Activated T-cell treated with anti-CD3 and anti-CD28 coated beads for 4 hours (primary cell): Measurements from ENCODE around the gene KCNC1.

Source experiments
- DNase-seq: peaks from one replicate; pipeline ENCODE4 v3.0.0-alpha.2; 2020

KCNC1 gene

GRCh38 chr11:17760102-17761029, 25.8 kb downstream of the KCNC1 start:
- DNase-seq = no peak

- no peak for DNase-seq
Measured at GRCh38 chr11:17762309-17762974, 27.9 kb downstream of the KCNC1 start.

DNA sequence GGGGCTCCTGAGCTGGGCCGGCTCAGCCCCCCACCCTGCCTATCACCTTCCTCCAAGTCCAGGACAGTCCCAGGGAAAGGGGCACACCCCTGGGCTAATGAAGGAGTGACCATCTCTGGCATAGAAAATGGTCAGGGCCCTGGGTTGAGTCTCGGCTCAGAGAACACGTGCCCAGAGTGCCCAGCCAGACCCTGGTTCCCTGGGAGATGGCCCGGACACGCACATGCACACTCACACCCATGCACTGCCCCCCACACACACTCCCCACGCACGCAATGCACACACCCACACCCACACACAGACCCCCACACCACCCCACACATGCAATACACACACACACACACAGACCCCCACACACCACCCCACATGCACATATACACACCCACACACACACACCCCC, 28.7 kb downstream of the KCNC1 start:
- no peak for DNase-seq

DNA sequence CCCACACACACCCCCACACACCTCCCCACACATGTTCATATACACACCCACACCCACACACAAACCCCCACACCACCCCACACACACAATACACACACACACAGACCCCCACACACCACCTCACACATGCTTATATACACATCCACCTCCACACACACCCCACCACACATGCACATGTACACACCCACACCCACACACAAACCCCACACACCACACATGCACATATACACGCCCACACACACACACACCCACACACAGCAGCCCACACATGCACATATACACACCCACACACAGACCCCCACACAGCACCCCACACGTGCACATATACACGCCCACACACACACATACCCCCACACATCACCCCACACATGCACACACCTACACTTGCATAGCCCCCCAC, 29.1 kb downstream of the KCNC1 start:
- DNase-seq = no peak

DNA sequence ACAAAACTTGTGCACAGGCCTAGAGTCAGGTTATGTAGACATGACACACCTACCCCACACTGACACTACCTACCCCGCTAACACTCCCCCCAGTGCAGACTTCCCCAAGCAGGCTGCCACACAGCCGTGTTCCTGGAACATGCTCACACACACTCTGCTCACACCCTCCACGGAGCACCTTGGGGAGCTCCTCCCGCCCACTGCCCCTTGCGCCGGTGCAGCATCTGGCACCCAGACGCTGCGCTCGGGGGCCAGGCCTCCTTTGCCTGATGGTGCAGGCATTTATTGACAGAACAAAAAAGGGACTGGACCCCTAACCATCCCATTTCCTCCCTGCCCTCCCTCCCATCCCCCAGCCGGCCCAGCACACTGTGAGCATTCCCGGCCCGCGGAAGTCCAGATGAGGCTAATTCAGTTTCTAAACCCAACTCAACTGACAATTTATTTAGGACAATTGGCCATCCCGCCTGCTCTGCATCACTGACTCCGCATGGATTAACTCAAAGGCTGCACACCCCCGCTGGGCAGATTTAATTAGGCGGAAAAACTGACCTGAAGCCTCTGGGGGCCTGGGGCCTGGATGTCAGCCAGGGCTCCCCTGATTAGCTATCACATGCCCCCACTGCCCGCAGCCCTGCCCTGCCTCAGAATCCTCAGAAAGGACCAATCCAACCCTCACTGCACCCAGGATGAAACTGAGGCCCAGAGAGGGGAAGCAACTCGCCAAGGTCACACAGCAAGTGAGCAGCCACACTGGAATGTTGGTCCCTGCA, 30.1 kb downstream of the KCNC1 start:
- no peak for DNase-seq

DNA sequence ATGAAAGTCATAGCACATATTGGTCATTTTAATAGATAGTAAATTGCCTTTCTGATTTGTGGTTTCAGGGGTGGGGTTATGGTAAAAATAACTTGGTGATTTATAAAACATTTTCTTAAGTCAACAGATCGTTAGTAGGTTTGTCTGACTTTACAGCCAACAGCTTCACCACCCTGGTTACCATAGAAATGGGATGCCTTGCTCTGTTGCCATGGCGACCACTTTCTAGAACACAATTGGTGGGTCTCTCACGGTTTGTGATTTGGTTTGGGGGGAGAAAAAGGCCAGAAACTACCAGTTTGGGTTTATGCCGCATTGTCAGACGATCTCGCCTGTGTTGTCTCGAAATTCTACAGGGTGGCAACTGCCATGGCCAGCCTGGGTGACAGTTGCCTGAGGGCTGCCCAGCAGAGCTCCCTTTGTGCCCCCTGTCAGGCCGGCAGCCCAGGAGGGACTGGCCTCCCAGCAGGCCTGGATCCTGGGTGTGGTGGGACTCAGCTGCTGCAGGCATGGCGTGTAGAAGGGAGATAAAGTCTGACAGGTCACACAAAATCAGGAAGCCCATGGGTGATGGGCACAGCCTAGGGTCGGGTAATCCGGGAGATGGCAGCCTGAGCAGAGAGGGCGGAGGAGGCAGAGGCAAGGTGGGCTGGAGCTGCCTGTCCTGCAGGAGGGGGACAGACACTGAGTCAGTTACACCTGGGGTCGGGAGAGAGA, 30.9 kb downstream of the KCNC1 start:
- no peak for DNase-seq

GRCh38 chr11:17766073-17766359, 31.4 kb downstream of the KCNC1 start:
- DNase-seq = no peak

DNA sequence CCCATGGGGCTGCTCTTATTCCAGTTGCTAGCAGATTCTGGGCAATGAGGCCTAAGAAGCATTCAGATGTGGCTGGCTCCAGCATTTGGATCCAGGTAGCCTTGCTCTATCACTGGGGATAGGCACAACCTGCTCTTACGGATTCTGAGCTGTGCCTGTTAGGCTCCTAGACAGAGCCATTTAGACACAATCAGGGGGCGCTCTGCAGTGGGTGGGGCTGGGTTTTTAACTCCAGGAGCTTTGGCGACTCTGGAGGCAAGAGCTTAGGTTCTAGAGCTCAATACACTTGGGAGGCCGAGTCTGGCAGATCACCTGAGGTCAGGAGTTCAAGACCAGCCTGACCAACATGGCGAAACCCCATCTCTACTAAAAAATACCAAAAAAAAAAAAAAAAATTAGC, 32.0 kb downstream of the KCNC1 start:
- no peak for DNase-seq

- DNase-seq = no peak
Measured at GRCh38 chr11:17767301-17767885, 32.8 kb downstream of the KCNC1 start.

GRCh38 chr11:17767914-17768313, 33.3 kb downstream of the KCNC1 start:
- no peak for DNase-seq

DNA sequence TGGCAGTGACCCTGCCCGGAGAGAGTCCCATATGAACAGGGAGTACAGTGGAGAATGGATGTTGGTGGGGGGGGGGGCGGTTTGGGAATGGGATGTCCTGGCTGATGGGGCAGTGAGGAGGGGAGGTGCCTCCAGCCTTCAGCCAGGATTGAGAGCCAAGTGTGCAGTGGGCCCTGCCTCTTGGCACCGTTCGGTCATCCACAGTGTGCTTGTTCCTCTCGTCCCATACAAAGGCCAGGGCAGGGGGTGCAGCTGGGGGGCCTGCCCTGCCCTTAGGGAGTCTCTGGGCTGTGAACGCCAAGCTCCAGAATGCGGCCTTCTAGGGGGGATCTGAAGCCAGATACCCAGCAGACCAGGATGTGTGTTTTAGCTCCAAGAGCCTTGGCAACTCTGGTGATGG, 34.0 kb downstream of the KCNC1 start:
- DNase-seq = no peak

GRCh38 chr11:17769218-17769617, 34.6 kb downstream of the KCNC1 start:
- DNase-seq = no peak

- no peak for DNase-seq
Measured at GRCh38 chr11:17770048-17770652, 35.6 kb downstream of the KCNC1 start.

DNA sequence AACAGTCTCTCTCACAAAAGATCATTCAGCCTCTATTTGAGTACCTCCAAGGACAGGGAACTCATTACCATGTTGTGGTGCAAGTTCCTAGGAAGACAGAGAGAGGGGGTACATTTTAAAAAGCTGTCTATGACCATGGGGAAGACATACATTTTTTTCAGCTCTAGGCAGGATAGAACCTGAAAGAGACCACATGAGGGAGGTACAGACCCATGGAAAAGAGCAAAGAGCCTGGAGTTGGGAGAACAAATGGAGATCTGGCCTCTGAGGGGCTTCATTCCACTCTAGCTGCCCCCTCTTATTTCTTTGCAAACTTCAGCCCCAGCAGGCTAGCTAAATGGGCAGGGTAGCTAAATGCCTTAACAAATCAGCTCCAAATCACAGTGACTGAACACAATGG, 36.3 kb downstream of the KCNC1 start:
- DNase-seq = no peak

- DNase-seq = no peak
Measured at GRCh38 chr11:17771415-17771814, 36.8 kb downstream of the KCNC1 start.

DNA sequence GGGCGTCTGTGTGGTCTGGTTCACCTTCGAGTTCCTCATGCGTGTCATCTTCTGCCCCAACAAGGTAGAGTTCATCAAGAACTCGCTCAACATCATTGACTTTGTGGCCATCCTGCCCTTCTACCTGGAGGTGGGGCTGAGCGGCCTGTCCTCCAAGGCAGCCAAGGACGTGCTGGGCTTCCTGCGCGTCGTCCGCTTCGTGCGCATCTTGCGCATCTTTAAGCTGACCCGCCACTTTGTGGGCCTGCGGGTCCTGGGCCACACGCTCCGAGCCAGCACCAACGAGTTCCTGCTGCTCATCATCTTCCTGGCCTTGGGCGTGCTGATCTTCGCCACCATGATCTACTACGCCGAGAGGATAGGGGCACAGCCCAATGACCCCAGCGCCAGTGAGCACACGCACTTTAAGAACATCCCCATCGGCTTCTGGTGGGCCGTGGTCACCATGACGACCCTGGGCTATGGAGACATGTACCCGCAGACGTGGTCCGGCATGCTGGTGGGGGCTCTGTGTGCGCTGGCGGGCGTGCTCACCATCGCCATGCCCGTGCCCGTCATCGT, 37.3 kb downstream of the KCNC1 start:
- no peak for DNase-seq

- no peak for DNase-seq
Measured at GRCh38 chr11:17772704-17773600, 38.4 kb downstream of the KCNC1 start.

GRCh38 chr11:17773674-17774073, 39.1 kb downstream of the KCNC1 start:
- DNase-seq = no peak

GRCh38 chr11:17774232-17775034, 39.9 kb downstream of the KCNC1 start:
- DNase-seq = no peak

- DNase-seq = no peak
Measured at GRCh38 chr11:17775035-17775348, 40.4 kb downstream of the KCNC1 start.
